ENCODE data around the gene CADM2.
A peak's percentile ranks its signal among the peaks of the same experiment; 100 is the strongest.

The CADM2 gene

GRCh38 chr3:85068911-85069310, 110.1 kb downstream of the CADM2 start:
- TF ChIP-seq CTCF (IDR thresholded peaks at IDR 0.05; ENCODE audit: low read length, missing control alignments) = no peak
- H3K4me3 ChIP-seq (replicated peaks; ENCODE audit: low read depth, low read length) = no peak overlapping the region
- no peak for DNase-seq (ENCODE audit: low read depth)

GRCh38 chr3:85074003-85074402, 115.2 kb downstream of the CADM2 start:
- no peak for TF ChIP-seq CTCF (IDR thresholded peaks at IDR 0.05; ENCODE audit: low read length, missing control alignments)
- no peak for DNase-seq (ENCODE audit: low read depth)

GRCh38 chr3:85075663-85076062, 116.9 kb downstream of the CADM2 start:
- no peak overlapping the region for H3K4me3 ChIP-seq (replicated peaks; ENCODE audit: low read depth, low read length)
- no peak for DNase-seq (ENCODE audit: low read depth)
- no peak for TF ChIP-seq CTCF (IDR thresholded peaks at IDR 0.05; ENCODE audit: low read length, missing control alignments)

More at GRCh38 chr3:85074003-85074402, 115.2 kb downstream of the CADM2 start:
- no peak overlapping the region for H3K4me3 ChIP-seq (replicated peaks; ENCODE audit: low read depth, low read length)

GRCh38 chr3:85077018-85077417, 118.2 kb downstream of the CADM2 start:
- no peak overlapping the region for H3K4me3 ChIP-seq (replicated peaks; ENCODE audit: low read depth, low read length)
- no peak for DNase-seq (ENCODE audit: low read depth)
- no peak for TF ChIP-seq CTCF (IDR thresholded peaks at IDR 0.05; ENCODE audit: low read length, missing control alignments)

- no peak for TF ChIP-seq CTCF (IDR thresholded peaks at IDR 0.05; ENCODE audit: low read length, missing control alignments)
- H3K4me3 ChIP-seq (replicated peaks; ENCODE audit: low read depth, low read length) = no peak overlapping the region
- peak; percentile 38 for DNase-seq (ENCODE audit: low read depth)
Measured at GRCh38 chr3:85081191-85081906, 122.6 kb downstream of the CADM2 start.

- H3K4me3 ChIP-seq (replicated peaks; ENCODE audit: low read depth, low read length) = no peak overlapping the region
- no peak for DNase-seq (ENCODE audit: low read depth)
- no peak for TF ChIP-seq CTCF (IDR thresholded peaks at IDR 0.05; ENCODE audit: low read length, missing control alignments)
Measured at GRCh38 chr3:85090495-85090894, 131.7 kb downstream of the CADM2 start.

GRCh38 chr3:85100316-85100715, 141.5 kb downstream of the CADM2 start:
- no peak overlapping the region for H3K4me3 ChIP-seq (replicated peaks; ENCODE audit: low read depth, low read length)
- no peak for DNase-seq (ENCODE audit: low read depth)
- no peak for TF ChIP-seq CTCF (IDR thresholded peaks at IDR 0.05; ENCODE audit: low read length, missing control alignments)

Data from fibroblast of pulmonary artery (primary cell).